ENCODE measurements around the gene UTS2.

UTS2 gene

DNA sequence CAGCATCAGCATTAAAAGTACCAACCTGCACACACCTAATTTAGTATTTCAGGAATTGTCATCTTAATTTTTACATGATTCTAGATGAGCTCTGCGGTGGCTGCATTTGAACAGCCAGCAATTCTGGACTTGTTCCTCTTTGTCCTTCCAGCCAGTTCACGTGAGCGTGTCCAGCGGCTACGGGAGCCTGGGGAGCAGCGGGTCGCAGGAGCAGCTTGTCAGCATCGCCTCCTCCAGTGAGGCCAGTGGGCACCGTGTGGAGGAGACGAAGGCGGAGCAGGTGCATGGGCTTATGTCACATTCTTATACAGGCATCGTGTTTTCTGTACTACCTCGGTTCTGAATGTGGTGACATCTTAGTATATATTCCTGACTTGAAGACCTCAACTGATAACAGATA is 43.1 kb downstream of the UTS2 start:
- DNase-seq (ENCODE audit: low read depth) = no peak
- H3K4me3 ChIP-seq (ENCODE audit: low read depth, low read length) = no peak overlapping the region
- in situ Hi-C loops (cut with HindIII; ENCODE audit: low sequenced_read_pairs) = no loop called here
- TF ChIP-seq, protein P1, sequence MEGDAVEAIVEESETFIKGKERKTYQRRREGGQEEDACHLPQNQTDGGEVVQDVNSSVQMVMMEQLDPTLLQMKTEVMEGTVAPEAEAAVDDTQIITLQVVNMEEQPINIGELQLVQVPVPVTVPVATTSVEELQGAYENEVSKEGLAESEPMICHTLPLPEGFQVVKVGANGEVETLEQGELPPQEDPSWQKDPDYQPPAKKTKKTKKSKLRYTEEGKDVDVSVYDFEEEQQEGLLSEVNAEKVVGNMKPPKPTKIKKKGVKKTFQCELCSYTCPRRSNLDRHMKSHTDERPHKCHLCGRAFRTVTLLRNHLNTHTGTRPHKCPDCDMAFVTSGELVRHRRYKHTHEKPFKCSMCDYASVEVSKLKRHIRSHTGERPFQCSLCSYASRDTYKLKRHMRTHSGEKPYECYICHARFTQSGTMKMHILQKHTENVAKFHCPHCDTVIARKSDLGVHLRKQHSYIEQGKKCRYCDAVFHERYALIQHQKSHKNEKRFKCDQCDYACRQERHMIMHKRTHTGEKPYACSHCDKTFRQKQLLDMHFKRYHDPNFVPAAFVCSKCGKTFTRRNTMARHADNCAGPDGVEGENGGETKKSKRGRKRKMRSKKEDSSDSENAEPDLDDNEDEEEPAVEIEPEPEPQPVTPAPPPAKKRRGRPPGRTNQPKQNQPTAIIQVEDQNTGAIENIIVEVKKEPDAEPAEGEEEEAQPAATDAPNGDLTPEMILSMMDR (IDR thresholded peaks at IDR 0.05; ENCODE audit: low read depth, low read length, missing control alignments) = no peak

DNA sequence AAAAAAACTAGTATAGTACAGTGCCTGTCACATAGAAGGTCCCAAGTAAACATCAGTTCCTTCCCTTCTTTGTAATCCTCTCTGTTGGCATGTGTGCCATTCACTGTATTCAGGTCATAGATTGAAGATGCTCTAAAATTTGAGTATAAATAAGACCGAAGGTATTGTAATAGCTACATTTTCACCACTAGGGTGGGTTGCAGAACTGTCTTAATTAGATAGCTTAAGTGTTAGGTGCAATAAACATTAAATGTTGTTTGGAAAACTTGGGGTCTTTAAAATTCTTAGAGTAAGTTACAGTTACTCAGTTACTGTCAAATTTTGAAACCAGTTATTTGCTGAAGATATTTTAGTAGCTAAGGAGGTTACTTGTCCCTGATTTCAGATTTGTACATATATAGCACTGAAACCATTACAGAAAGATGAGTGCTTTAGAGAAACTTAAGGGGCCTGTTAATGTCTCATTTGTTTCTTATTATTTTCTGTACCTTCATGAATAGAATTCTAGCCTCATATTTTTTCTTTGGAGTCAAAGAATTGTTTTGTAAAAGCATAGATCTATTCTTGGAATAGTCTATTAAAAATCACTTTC is 44.5 kb downstream of the UTS2 start:
- TF ChIP-seq, protein P1 (IDR thresholded peaks at IDR 0.05; ENCODE audit: low read depth, low read length, missing control alignments) = peak; percentile 41
- in situ Hi-C loops (cut with HindIII; ENCODE audit: low sequenced_read_pairs) = no loop called here
- no peak overlapping the region for H3K4me3 ChIP-seq (ENCODE audit: low read depth, low read length)
- DNase-seq (ENCODE audit: low read depth) = peak; percentile 26

DNA sequence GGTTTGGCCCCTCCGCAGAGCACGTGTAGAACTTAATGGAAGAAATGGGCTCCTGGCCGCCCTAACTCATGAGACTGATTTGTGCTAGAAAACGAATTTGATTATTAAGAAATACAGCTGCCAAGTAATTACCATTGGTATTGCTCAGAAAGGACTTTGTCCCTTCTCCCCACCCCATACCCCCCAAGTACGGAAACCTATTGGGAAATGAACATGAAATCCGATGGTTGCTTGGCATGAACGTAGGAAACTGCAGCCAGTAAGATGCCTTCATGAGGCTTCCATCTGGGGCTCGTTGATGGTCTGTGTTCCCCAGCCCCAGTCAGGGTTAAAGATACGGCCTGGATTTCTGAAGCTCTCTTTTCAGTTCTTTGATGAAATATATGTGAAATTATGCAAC is 47.4 kb downstream of the UTS2 start:
- no peak for DNase-seq (ENCODE audit: low read depth)
- TF ChIP-seq, protein P1 (IDR thresholded peaks at IDR 0.05; ENCODE audit: low read depth, low read length, missing control alignments) = no peak
- in situ Hi-C loops (cut with HindIII; ENCODE audit: low sequenced_read_pairs) = no loop called here
- H3K4me3 ChIP-seq (ENCODE audit: low read depth, low read length) = no peak overlapping the region

Data from astrocyte of the cerebellum (primary cell).